Activated CD8-positive, alpha-beta memory T cell treated with anti-CD3 and anti-CD28 coated beads, Interleukin-2, amount 50 U/mL, for 48 hours (primary cell): ENCODE data around the gene RAD51B.
A peak's percentile ranks its signal among the peaks of the same experiment; 100 is the strongest.

Experiments
- DNase-seq: peaks from one replicate; pipeline ENCODE4 v3.0.0-alpha.2; 2020

Gene RAD51B

GRCh38 chr14:68730348-68730747 is 910.8 kb downstream of the RAD51B start:
- no peak for DNase-seq

GRCh38 chr14:68730811-68731425 is 911.3 kb downstream of the RAD51B start:
- no peak for DNase-seq

- DNase-seq = peak; percentile 67
Observed at GRCh38 chr14:68733086-68733914, 913.7 kb downstream of the RAD51B start.

GRCh38 chr14:68734231-68734732 is 914.7 kb downstream of the RAD51B start:
- DNase-seq = peak; percentile 69

- DNase-seq = no peak
Observed at GRCh38 chr14:68735856-68736255, 916.3 kb downstream of the RAD51B start.

GRCh38 chr14:68736471-68736871 is 916.9 kb downstream of the RAD51B start:
- DNase-seq = no peak

GRCh38 chr14:68737086-68737485 is 917.5 kb downstream of the RAD51B start:
- no peak for DNase-seq

- no peak for DNase-seq
Observed at GRCh38 chr14:68738559-68738958, 919.0 kb downstream of the RAD51B start.

- DNase-seq = no peak
Observed at GRCh38 chr14:68739701-68740100, 920.1 kb downstream of the RAD51B start.

- no peak for DNase-seq
Observed at GRCh38 chr14:68740788-68741476, 921.4 kb downstream of the RAD51B start.

- DNase-seq = no peak
Observed at GRCh38 chr14:68741477-68741791, 921.9 kb downstream of the RAD51B start.

GRCh38 chr14:68741839-68742470 is 922.4 kb downstream of the RAD51B start:
- DNase-seq = no peak

GRCh38 chr14:68744613-68745012 is 925.0 kb downstream of the RAD51B start:
- no peak for DNase-seq

- DNase-seq = no peak
Observed at GRCh38 chr14:68747393-68747792, 927.8 kb downstream of the RAD51B start.

- DNase-seq = no peak
Observed at GRCh38 chr14:68748260-68748659, 928.7 kb downstream of the RAD51B start.

- no peak for DNase-seq
Observed at GRCh38 chr14:68748691-68749090, 929.1 kb downstream of the RAD51B start.

GRCh38 chr14:68749487-68750475 is 930.2 kb downstream of the RAD51B start:
- DNase-seq = no peak

- no peak for DNase-seq
Observed at GRCh38 chr14:68752271-68753006, 932.9 kb downstream of the RAD51B start.

GRCh38 chr14:68753690-68754089 is 934.1 kb downstream of the RAD51B start:
- no peak for DNase-seq

- no peak for DNase-seq
Observed at GRCh38 chr14:68755016-68755353, 935.4 kb downstream of the RAD51B start.

- no peak for DNase-seq
Observed at GRCh38 chr14:68756000-68756481, 936.5 kb downstream of the RAD51B start.
